ENCODE results near the gene LCK. TPM values are rescaled to one million over a fixed set of nuclear protein-coding genes. Genes with fewer than 3 reads are reported as not detected.
"Not testable (repeated sequence)": the region's sequence is repeated elsewhere in the genome, so short reads cannot be mapped to it uniquely, and the experiment has no call there.

Gene LCK
- total and polyA plus RNA-seq, 2 donors (not counting 1 experiment from before 2014, with no cell fraction given) = 22.3 to 23.8 TPM

- Mint-ChIP-seq H3K4me1 (peaks cover 39% of the 10 kb centered on the region), H3K9me3 (ENCODE audit: insufficient read depth) (no peaks in the 10 kb centered on the region), H3K27ac (peak within 1 kb of the TSS; percentile 99), H3K4me3 (peak within 1 kb of the TSS; percentile 100), H3K27me3 (no peaks in the 10 kb centered on the region)
- intact Hi-C loops (cut with micrococcal nuclease) = loop anchor here (1.0 to 5.0 kb wide), 8 partner anchors 25 to 219 kb away; partner anchors contain the start of genes DCDC2B, EIF3I, IQCC and KPNA6
- peak within 1 kb of the TSS; percentile 77 to 98 (median 88) for H3K4me3 ChIP-seq (ENCODE audit: control extremely low read depth in 1 of 5, extremely low read depth in 1 of 5, insufficient read depth in 1 of 5, low read depth in 2 of 5, low read length in 4 of 5)
- H3K27ac ChIP-seq (ENCODE audit: low read length in 2 of 2) = peak within 1 kb of the TSS; percentile 81 to 87
- peak within 1 kb of the TSS; percentile 97 for H3K9ac ChIP-seq (ENCODE audit: low read length)
- peaks cover 20% of the 10 kb centered on the region for H4K20me1 ChIP-seq (ENCODE audit: control insufficient read depth, insufficient read depth, low read length, poor library complexity, severe bottlenecking)
- WGBS (ENCODE audit: insufficient coverage) = under 1% methylated on average over 64 of the region's 67 CpGs
- H3K36me3 ChIP-seq (replicated peaks in 1 of 2; ENCODE audit: control extremely low read depth in 1 of 2, control insufficient read depth in 1 of 2, extremely low read depth in 1 of 2, insufficient read depth in 2 of 2, low read length in 1 of 2) = peaks cover 0 to 5% of the 10 kb centered on the region in 2 experiments
- H3K4me1 ChIP-seq (ENCODE audit: control insufficient read depth in 2 of 2, insufficient read depth in 2 of 2, low read length in 2 of 2) = peaks cover 41 to 42% of the 10 kb centered on the region in 2 donors
- TF ChIP-seq CTCF (IDR thresholded peaks at IDR 0.05) (peak; percentile 1), EZH2 (IDR thresholded peaks at IDR 0.05; ENCODE audit: borderline replicate concordance, insufficient read depth, low read depth, low read length, poor library complexity, severe bottlenecking) (no peak)
- no peaks in the 10 kb centered on the region for H3K27me3 ChIP-seq (replicated peaks in 1 of 4; ENCODE audit: control extremely low read depth in 1 of 4, control insufficient read depth in 3 of 4, insufficient read depth in 4 of 4, low read length in 3 of 4)
- H3K9me3 ChIP-seq (ENCODE audit: control extremely low read depth in 1 of 3, control insufficient read depth in 2 of 3, insufficient read depth in 1 of 3, low read length in 2 of 3) = no peaks in the 10 kb centered on the region
- DNase-seq (peak; percentile 96), ATAC-seq (ENCODE audit: low read depth) (peak; percentile 98)
- peak within 1 kb of the TSS; percentile 100 for H2AFZ ChIP-seq (ENCODE audit: insufficient read depth, low read depth, low read length, poor library complexity, severe bottlenecking)
- peak within 1 kb of the TSS; percentile 98 for H3K4me2 ChIP-seq (replicated peaks; ENCODE audit: low read depth, low read length, poor library complexity, severe bottlenecking)
- H3K79me2 ChIP-seq (ENCODE audit: control insufficient read depth, insufficient read depth, low read length) = peaks cover 72% of the 10 kb centered on the region
- ChIA-PET POLR2A (interaction anchor here (0.5 to 5.1 kb wide), 21 partner anchors 17 to 525 kb away, joined by 3 to 46 read pairs (median 4); partner anchors contain the start of genes CCDC28B, LCK, MARCKSL1 and TMEM39B), CTCF (interaction anchor here (0.6 to 5.8 kb wide), 18 partner anchors 11 to 185 kb away, joined by 3 to 55 read pairs (median 4); partner anchors contain the start of genes FAM167B, LCK and MARCKSL1)
These were observed 40.9 kb downstream of the LCK start, which contains the start of gene HDAC1 for GRCh38 chr1:32291708-32292538. Gene HDAC1, plus strand, starts transcription at chr1:32292083. Its CDS starts 87 bp downstream, at chr1:32292170.

GRCh38 chr1:32298211-32298610 lies 47.1 kb downstream of the LCK start:
- CTCF ChIA-PET = interaction anchor here (0.6 kb wide), 1 partner anchor 37 kb away, joined by 4 read pairs; no protein-coding TSS in a partner anchor
- H3K79me2 ChIP-seq (ENCODE audit: control insufficient read depth, insufficient read depth, low read length) = peaks cover 96% of the 10 kb centered on the region
- H3K4me3 ChIP-seq (ENCODE audit: control extremely low read depth in 1 of 5, extremely low read depth in 1 of 5, insufficient read depth in 1 of 5, low read depth in 2 of 5, low read length in 4 of 5); intact Hi-C loops (cut with micrococcal nuclease); H3K27ac ChIP-seq (ENCODE audit: low read length in 2 of 2); H3K9ac ChIP-seq (ENCODE audit: low read length); DNase-seq; H2AFZ ChIP-seq (ENCODE audit: insufficient read depth, low read depth, low read length, poor library complexity, severe bottlenecking); H3K9me3 ChIP-seq (ENCODE audit: control extremely low read depth in 1 of 3, control insufficient read depth in 2 of 3, insufficient read depth in 1 of 3, low read length in 2 of 3); H3K9me3 Mint-ChIP-seq (ENCODE audit: insufficient read depth); POLR2A ChIA-PET; H3K4me2 ChIP-seq (replicated peaks; ENCODE audit: low read depth, low read length, poor library complexity, severe bottlenecking); H3K27me3 ChIP-seq (replicated peaks in 1 of 4; ENCODE audit: control extremely low read depth in 1 of 4, control insufficient read depth in 3 of 4, insufficient read depth in 4 of 4, low read length in 3 of 4); H3K27ac Mint-ChIP-seq; H3K27me3 Mint-ChIP-seq; H3K4me3 Mint-ChIP-seq; ATAC-seq (ENCODE audit: low read depth): not testable (repeated sequence)
- peaks cover 64% of the 10 kb centered on the region for H4K20me1 ChIP-seq (ENCODE audit: control insufficient read depth, insufficient read depth, low read length, poor library complexity, severe bottlenecking)
- 94% methylated on average over 6 of the region's 16 CpGs for WGBS (ENCODE audit: insufficient coverage)
- peaks cover 44% of the 10 kb centered on the region for H3K4me1 Mint-ChIP-seq
- H3K4me1 ChIP-seq (ENCODE audit: control insufficient read depth in 2 of 2, insufficient read depth in 2 of 2, low read length in 2 of 2) = peaks cover 29 to 35% of the 10 kb centered on the region in 2 donors
- peaks cover 2 to 32% of the 10 kb centered on the region in 2 experiments for H3K36me3 ChIP-seq (replicated peaks in 1 of 2; ENCODE audit: control extremely low read depth in 1 of 2, control insufficient read depth in 1 of 2, extremely low read depth in 1 of 2, insufficient read depth in 2 of 2, low read length in 1 of 2)

Data from B cell (primary cell).